HEK293 (cell line): ENCODE measurements around the gene PROSER3.

ENCODE experiments used
- GLI2 ChIP-seq: fragments of 450-650 bp; formaldehyde crosslinking; IDR thresholded peaks from 2 replicates; pipeline ENCODE4; 2017; ENCODE audit warnings: missing biosample characterization, missing genetic modification characterization, low read depth, borderline replicate concordance
- GLI4 ChIP-seq: fragments of 450-650 bp; formaldehyde crosslinking; IDR thresholded peaks from 2 replicates; pipeline ENCODE4 v1.5.1; 2016; ENCODE audit warnings: missing biosample characterization, missing genetic modification characterization
- IKZF3 ChIP-seq: fragments of 450-650 bp; IDR thresholded peaks from 2 replicates; pipeline ENCODE4 v1.5.0; 2018; ENCODE audit warnings: missing biosample characterization, mild to moderate bottlenecking, missing genetic modification characterization, moderate library complexity
- KLF10 ChIP-seq: fragments of 450-650 bp; IDR thresholded peaks from 2 replicates; pipeline ENCODE4 v1.5.1; 2018; ENCODE audit warnings: missing biosample characterization, mild to moderate bottlenecking, missing genetic modification characterization
- SALL2 ChIP-seq: fragments of 450-650 bp; formaldehyde crosslinking; IDR thresholded peaks from 2 replicates; pipeline ENCODE4 v1.5.0; 2017; ENCODE audit warnings: missing biosample characterization, mild to moderate bottlenecking, missing genetic modification characterization, borderline replicate concordance
- ZBTB17 ChIP-seq: fragments of 450-650 bp; formaldehyde crosslinking; IDR thresholded peaks from 2 replicates; pipeline ENCODE4 v1.5.1; 2016; ENCODE audit warnings: missing biosample characterization, missing genetic modification characterization
- ZBTB7A ChIP-seq: fragments of 450-650 bp; formaldehyde crosslinking; IDR thresholded peaks from 2 replicates; pipeline ENCODE4 v1.5.1; 2016; ENCODE audit warnings: low read depth, missing biosample characterization, missing genetic modification characterization
- ZFP41 ChIP-seq: fragments of 450-650 bp; formaldehyde crosslinking; IDR thresholded peaks from 2 replicates; pipeline ENCODE4 v1.5.1; 2016; ENCODE audit warnings: missing biosample characterization, missing genetic modification characterization, borderline replicate concordance
- ZNF19 ChIP-seq: fragments of 450-650 bp; formaldehyde crosslinking; IDR thresholded peaks from 2 replicates; pipeline ENCODE4; 2016; ENCODE audit warnings: missing biosample characterization, missing genetic modification characterization, low read depth
- ZNF37A ChIP-seq: fragments of 450-650 bp; IDR thresholded peaks from 2 replicates; pipeline ENCODE4 v1.5.1; 2018; ENCODE audit warnings: missing biosample characterization, missing genetic modification characterization
- ZNF426 ChIP-seq: fragments of 450-650 bp; formaldehyde crosslinking; IDR thresholded peaks from 2 replicates; pipeline ENCODE4 v1.5.1; 2017; ENCODE audit warnings: missing biosample characterization, missing genetic modification characterization, mild to moderate bottlenecking, inconsistent platforms, moderate library complexity
- ZNF610 ChIP-seq: fragments of 450-650 bp; formaldehyde crosslinking; IDR thresholded peaks from 2 replicates; pipeline ENCODE4 v1.5.1; 2016; ENCODE audit warnings: missing biosample characterization, missing genetic modification characterization, borderline replicate concordance
- ZNF654 ChIP-seq: fragments of 450-650 bp; formaldehyde crosslinking; IDR thresholded peaks from 2 replicates; pipeline ENCODE4 v1.5.1; 2016; ENCODE audit warnings: low read depth, missing biosample characterization, missing genetic modification characterization
- ZNF660 ChIP-seq: fragments of 450-650 bp; IDR thresholded peaks from 2 replicates; pipeline ENCODE4 v1.5.1; 2018; ENCODE audit warnings: missing biosample characterization, mild to moderate bottlenecking, missing genetic modification characterization
- ZNF747 ChIP-seq: fragments of 450-650 bp; formaldehyde crosslinking; IDR thresholded peaks from 2 replicates; pipeline ENCODE4 v1.5.1; 2016; ENCODE audit warnings: missing biosample characterization, missing genetic modification characterization
- TF ChIP-seq, protein P1 (sequence below): fragments of 450-650 bp; formaldehyde crosslinking; IDR thresholded peaks from 2 replicates; pipeline ENCODE4 v1.5.1; 2017; ENCODE audit warnings: missing biosample characterization, missing genetic modification characterization
- TF ChIP-seq, protein P2 (sequence below): fragments of 450-650 bp; formaldehyde crosslinking; IDR thresholded peaks from 2 replicates; pipeline ENCODE4 v1.5.1; 2017; ENCODE audit warnings: missing biosample characterization, missing genetic modification characterization
- TF ChIP-seq, protein P3 (sequence below): fragments of 450-650 bp; formaldehyde crosslinking; IDR thresholded peaks from 2 replicates; pipeline ENCODE4 v1.5.1; 2016; ENCODE audit warnings: missing biosample characterization, missing genetic modification characterization, low read depth
- TF ChIP-seq, protein P4 (sequence below): fragments of 450-650 bp; formaldehyde crosslinking; IDR thresholded peaks from 2 replicates; pipeline ENCODE4 v1.5.1; 2016; ENCODE audit warnings: missing biosample characterization, missing genetic modification characterization
- TF ChIP-seq, protein P5 (sequence below): fragments of 450-650 bp; formaldehyde crosslinking; IDR thresholded peaks from 2 replicates; pipeline ENCODE4 v1.5.1; 2017; ENCODE audit warnings: missing biosample characterization, mild to moderate bottlenecking, missing genetic modification characterization, moderate library complexity
- TF ChIP-seq, protein P6 (sequence below): fragments of 450-650 bp; formaldehyde crosslinking; conservative IDR thresholded peaks from 2 replicates; pipeline ENCODE4 v1.5.1; 2016; ENCODE audit warnings: low read depth, missing biosample characterization, missing genetic modification characterization
- TF ChIP-seq, protein P7 (sequence below): fragments of 450-650 bp; IDR thresholded peaks from 2 replicates; pipeline ENCODE4 v1.5.1; 2018; ENCODE audit warnings: missing biosample characterization, missing genetic modification characterization

The PROSER3 gene

DNA sequence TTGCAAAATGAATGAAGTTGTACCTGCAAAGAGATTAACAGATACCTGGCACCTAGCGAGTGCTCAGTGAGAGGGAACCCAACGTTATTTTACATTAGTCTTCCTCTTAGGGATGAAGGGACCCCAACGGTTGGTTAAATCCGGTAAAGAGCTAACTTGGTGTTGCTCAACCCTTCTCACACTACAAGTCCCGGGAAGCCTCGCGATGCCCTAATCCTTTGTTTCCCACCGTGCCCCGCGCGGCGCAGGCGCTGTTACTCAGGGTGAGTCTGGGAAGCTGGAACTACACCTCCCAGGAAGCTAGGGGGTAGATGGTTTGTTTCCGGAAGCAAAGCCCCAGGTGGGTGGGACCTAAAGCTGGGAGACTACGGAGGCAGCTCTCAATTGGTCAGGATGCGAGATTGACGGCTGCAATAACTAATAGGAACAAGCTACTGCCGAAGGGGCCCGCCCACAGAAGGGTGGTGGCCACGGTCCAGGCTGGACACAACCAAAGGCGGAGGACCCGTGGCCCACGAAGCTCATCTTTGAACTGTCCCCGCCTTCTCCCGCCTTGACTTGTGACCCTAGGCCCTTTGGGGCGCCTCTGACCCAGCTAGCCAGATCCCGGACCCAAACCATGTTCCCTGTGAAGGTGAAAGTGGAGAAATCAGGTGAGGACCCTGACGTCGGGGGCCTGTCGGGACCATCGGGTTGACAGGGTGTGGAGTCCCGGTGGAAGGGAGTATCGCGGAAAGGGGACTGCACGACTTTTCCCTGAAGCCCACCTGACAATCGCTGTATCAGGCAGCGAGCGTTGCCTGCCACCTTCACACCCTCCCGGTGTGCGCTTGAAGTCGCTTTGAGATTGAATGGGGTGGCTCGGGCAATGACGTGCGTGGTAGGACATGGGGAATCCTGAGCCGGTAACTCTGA lies 9.6 kb upstream of the PROSER3 start, which contains the start of gene LIN37 (continued):
- TF ChIP-seq, protein P1, sequence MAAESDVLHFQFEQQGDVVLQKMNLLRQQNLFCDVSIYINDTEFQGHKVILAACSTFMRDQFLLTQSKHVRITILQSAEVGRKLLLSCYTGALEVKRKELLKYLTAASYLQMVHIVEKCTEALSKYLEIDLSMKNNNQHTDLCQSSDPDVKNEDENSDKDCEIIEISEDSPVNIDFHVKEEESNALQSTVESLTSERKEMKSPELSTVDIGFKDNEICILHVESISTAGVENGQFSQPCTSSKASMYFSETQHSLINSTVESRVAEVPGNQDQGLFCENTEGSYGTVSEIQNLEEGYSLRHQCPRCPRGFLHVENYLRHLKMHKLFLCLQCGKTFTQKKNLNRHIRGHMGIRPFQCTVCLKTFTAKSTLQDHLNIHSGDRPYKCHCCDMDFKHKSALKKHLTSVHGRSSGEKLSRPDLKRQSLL (tag by site-specific recombination), result no peak
- no peak for TF ChIP-seq ZBTB17
- TF ChIP-seq GLI2 (tag by site-specific recombination), result no peak
- peak; percentile 55 for TF ChIP-seq KLF10 (tag by site-specific recombination)
- TF ChIP-seq, protein P2, sequence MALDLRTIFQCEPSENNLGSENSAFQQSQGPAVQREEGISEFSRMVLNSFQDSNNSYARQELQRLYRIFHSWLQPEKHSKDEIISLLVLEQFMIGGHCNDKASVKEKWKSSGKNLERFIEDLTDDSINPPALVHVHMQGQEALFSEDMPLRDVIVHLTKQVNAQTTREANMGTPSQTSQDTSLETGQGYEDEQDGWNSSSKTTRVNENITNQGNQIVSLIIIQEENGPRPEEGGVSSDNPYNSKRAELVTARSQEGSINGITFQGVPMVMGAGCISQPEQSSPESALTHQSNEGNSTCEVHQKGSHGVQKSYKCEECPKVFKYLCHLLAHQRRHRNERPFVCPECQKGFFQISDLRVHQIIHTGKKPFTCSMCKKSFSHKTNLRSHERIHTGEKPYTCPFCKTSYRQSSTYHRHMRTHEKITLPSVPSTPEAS (tag by site-specific recombination), result peak; percentile 76
- no peak for TF ChIP-seq ZNF426
- TF ChIP-seq ZNF610, result peak; percentile 52; the same call in 1 of the 2 replicates
- TF ChIP-seq, protein P3, sequence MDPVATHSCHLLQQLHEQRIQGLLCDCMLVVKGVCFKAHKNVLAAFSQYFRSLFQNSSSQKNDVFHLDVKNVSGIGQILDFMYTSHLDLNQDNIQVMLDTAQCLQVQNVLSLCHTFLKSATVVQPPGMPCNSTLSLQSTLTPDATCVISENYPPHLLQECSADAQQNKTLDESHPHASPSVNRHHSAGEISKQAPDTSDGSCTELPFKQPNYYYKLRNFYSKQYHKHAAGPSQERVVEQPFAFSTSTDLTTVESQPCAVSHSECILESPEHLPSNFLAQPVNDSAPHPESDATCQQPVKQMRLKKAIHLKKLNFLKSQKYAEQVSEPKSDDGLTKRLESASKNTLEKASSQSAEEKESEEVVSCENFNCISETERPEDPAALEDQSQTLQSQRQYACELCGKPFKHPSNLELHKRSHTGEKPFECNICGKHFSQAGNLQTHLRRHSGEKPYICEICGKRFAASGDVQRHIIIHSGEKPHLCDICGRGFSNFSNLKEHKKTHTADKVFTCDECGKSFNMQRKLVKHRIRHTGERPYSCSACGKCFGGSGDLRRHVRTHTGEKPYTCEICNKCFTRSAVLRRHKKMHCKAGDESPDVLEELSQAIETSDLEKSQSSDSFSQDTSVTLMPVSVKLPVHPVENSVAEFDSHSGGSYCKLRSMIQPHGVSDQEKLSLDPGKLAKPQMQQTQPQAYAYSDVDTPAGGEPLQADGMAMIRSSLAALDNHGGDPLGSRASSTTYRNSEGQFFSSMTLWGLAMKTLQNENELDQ (tag by site-specific recombination), result no peak
- no peak for TF ChIP-seq ZFP41 (tag by site-specific recombination)
- no peak for TF ChIP-seq ZNF747 (tag by site-specific recombination)
- peak; percentile 88; the same call in 1 of the 2 replicates for TF ChIP-seq ZBTB7A (tag by site-specific recombination)
- no peak for TF ChIP-seq SALL2 (tag by site-specific recombination)
- TF ChIP-seq, protein P4, sequence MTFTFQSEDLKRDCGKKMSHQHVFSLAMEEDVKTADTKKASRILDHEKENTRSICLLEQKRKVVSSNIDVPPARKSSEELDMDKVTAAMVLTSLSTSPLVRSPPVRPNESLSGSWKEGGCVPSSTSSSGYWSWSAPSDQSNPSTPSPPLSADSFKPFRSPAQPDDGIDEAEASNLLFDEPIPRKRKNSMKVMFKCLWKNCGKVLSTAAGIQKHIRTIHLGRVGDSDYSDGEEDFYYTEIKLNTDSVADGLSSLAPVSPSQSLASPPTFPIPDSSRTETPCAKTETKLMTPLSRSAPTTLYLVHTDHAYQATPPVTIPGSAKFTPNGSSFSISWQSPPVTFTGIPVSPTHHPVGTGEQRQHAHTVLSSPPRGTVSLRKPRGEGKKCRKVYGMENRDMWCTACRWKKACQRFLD (tag by site-specific recombination), result no peak
- no peak for TF ChIP-seq ZNF654 (tag by site-specific recombination)
- 0 out of 2 replicates have a peak, but pooled peaks have one; percentile 72 for TF ChIP-seq ZNF660 (tag by site-specific recombination)
- TF ChIP-seq, protein P5, sequence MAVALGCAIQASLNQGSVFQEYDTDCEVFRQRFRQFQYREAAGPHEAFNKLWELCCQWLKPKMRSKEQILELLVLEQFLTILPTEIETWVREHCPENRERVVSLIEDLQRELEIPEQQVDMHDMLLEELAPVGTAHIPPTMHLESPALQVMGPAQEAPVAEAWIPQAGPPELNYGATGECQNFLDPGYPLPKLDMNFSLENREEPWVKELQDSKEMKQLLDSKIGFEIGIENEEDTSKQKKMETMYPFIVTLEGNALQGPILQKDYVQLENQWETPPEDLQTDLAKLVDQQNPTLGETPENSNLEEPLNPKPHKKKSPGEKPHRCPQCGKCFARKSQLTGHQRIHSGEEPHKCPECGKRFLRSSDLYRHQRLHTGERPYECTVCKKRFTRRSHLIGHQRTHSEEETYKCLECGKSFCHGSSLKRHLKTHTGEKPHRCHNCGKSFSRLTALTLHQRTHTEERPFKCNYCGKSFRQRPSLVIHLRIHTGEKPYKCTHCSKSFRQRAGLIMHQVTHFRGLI, result no peak; the same call in 1 of the 2 replicates
- no peak for TF ChIP-seq ZNF19 (tag by site-specific recombination)
- TF ChIP-seq, protein P6, sequence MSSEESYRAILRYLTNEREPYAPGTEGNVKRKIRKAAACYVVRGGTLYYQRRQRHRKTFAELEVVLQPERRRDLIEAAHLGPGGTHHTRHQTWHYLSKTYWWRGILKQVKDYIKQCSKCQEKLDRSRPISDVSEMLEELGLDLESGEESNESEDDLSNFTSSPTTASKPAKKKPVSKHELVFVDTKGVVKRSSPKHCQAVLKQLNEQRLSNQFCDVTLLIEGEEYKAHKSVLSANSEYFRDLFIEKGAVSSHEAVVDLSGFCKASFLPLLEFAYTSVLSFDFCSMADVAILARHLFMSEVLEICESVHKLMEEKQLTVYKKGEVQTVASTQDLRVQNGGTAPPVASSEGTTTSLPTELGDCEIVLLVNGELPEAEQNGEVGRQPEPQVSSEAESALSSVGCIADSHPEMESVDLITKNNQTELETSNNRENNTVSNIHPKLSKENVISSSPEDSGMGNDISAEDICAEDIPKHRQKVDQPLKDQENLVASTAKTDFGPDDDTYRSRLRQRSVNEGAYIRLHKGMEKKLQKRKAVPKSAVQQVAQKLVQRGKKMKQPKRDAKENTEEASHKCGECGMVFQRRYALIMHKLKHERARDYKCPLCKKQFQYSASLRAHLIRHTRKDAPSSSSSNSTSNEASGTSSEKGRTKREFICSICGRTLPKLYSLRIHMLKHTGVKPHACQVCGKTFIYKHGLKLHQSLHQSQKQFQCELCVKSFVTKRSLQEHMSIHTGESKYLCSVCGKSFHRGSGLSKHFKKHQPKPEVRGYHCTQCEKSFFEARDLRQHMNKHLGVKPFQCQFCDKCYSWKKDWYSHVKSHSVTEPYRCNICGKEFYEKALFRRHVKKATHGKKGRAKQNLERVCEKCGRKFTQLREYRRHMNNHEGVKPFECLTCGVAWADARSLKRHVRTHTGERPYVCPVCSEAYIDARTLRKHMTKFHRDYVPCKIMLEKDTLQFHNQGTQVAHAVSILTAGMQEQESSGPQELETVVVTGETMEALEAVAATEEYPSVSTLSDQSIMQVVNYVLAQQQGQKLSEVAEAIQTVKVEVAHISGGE, result peak; percentile 64
- TF ChIP-seq, protein P7, sequence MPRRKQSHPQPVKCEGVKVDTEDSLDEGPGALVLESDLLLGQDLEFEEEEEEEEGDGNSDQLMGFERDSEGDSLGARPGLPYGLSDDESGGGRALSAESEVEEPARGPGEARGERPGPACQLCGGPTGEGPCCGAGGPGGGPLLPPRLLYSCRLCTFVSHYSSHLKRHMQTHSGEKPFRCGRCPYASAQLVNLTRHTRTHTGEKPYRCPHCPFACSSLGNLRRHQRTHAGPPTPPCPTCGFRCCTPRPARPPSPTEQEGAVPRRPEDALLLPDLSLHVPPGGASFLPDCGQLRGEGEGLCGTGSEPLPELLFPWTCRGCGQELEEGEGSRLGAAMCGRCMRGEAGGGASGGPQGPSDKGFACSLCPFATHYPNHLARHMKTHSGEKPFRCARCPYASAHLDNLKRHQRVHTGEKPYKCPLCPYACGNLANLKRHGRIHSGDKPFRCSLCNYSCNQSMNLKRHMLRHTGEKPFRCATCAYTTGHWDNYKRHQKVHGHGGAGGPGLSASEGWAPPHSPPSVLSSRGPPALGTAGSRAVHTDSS (tag by site-specific recombination), result peak; percentile 87
- TF ChIP-seq IKZF3 (tag by site-specific recombination), result no peak
- TF ChIP-seq ZNF37A (tag by site-specific recombination), result no peak
- no peak for TF ChIP-seq GLI4
